Bronchial epithelial cell (primary cell): ENCODE data around the gene RIOK3. TPM values are rescaled to one million over a fixed set of nuclear protein-coding genes. Genes with fewer than 3 reads are reported as not detected.

Source experiments
- DNase-seq: peaks from one replicate; pipeline ENCODE4 v3.0.0-alpha.2; 2010; ENCODE audit warnings: low read depth
- FAIRE-seq: peaks from 2 replicates; lab custom pipeline; 2011; peaks lifted over from hg19 to GRCh38; lab: Jason Lieb, UNC
- H3K27me3 ChIP-seq: 2 replicates; pipeline ENCODE4 v1.5.1; 2011; ENCODE audit warnings: low read length; ENCODE audit not compliant: control insufficient read depth, insufficient read depth
- H3K36me3 ChIP-seq: 2 replicates; pipeline ENCODE4 v1.5.1; 2011; ENCODE audit warnings: low read length; ENCODE audit not compliant: control insufficient read depth, insufficient read depth
- H3K4me3 ChIP-seq: 2 replicates; pipeline ENCODE4 v1.5.1; 2011; ENCODE audit warnings: mild to moderate bottlenecking, low read depth, low read length, control low read depth
- CTCF ChIP-seq: IDR thresholded peaks from 2 replicates; pipeline ENCODE4 v1.5.1; 2011; ENCODE audit warnings: mild to moderate bottlenecking, moderate library complexity, low read length, control low read depth, inconsistent platforms; ENCODE audit not compliant: insufficient read depth, severe bottlenecking
- total RNA-seq: library from RNA; depleted of rRNA; stranded (reverse); fragments of >200 nt; gene quantifications from 2 replicates; pipeline ENCODE4 v1.2.1, GENCODE V29; 2014

The RIOK3 gene
- total RNA-seq, 1 donor from 2014 or later: 144 TPM

- no peak overlapping the region for H3K4me3 ChIP-seq
- DNase-seq (peak; percentile 72), FAIRE-seq (no peak)
- TF ChIP-seq CTCF: no peak
- peaks cover 23% of the 10 kb centered on the region for H3K36me3 ChIP-seq
- H3K27me3 ChIP-seq: no peaks in the 10 kb centered on the region
Measured at GRCh38 chr18:23523429-23524212, 70.5 kb downstream of the RIOK3 start.

- Histone ChIP-seq H3K36me3 (peaks cover 19% of the 10 kb centered on the region), H3K4me3 (no peak overlapping the region), H3K27me3 (no peaks in the 10 kb centered on the region)
- FAIRE-seq: no peak
- no peak for TF ChIP-seq CTCF
- DNase-seq: no peak
Measured at GRCh38 chr18:23524213-23524707, 71.2 kb downstream of the RIOK3 start.

DNA sequence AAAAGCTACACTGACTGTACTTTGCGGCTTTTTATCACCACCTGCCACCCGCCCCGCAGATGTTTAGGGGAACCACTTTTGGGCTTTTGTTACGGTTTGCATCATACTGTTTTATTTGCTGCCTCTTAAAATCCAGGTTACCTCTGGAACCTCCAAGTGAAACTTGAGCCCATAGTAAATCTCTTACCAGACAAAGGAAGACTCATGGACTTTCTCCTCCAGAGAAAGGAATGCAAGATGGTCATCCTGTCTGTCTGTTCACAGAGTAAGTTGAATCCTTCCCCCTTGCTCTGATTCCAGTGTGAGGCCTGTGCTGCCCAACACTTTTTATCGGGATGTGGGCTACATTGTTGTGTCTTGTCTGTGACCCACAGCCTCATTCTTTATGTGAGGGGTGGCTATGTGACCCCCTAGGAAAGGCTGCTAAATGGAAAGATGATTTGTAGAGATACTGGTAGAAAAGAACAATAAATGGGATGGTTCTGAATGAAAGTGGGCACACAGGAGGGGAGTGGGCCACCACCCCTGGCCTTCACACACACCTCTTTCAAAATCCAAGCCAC lies 73.5 kb downstream of the RIOK3 start:
- H3K36me3 ChIP-seq: peaks cover 19% of the 10 kb centered on the region
- no peak for FAIRE-seq
- DNase-seq: no peak
- H3K4me3 ChIP-seq: no peak overlapping the region
- no peak for TF ChIP-seq CTCF
- H3K27me3 ChIP-seq: no peaks in the 10 kb centered on the region

GRCh38 chr18:23528580-23529472 lies 75.7 kb downstream of the RIOK3 start:
- Histone ChIP-seq H3K4me3 (no peak overlapping the region), H3K27me3 (no peaks in the 10 kb centered on the region), H3K36me3 (peaks cover 20% of the 10 kb centered on the region)
- DNase-seq (no peak), FAIRE-seq (no peak)
- TF ChIP-seq CTCF: no peak

GRCh38 chr18:23529604-23530003 lies 76.5 kb downstream of the RIOK3 start:
- no peak for FAIRE-seq
- H3K36me3 ChIP-seq: peaks cover 24% of the 10 kb centered on the region
- no peak for TF ChIP-seq CTCF
- H3K4me3 ChIP-seq: no peak overlapping the region
- peak; percentile 94 for DNase-seq
- H3K27me3 ChIP-seq: no peaks in the 10 kb centered on the region
